T-helper 9 cell (primary cell): Measurements from ENCODE around the gene PLIN1.
"Not testable (repeated sequence)": the region's sequence is repeated elsewhere in the genome, so short reads cannot be mapped to it uniquely, and the experiment has no call there.

ENCODE experiments used
- DNase-seq: peaks from one replicate; pipeline ENCODE4 v3.0.0-alpha.2; 2020
- total RNA-seq, 2 donors: gene quantifications; one replicate each; lab custom pipeline; 2026; lab: John Stamatoyannopoulos, UW

PLIN1 gene, protein sequence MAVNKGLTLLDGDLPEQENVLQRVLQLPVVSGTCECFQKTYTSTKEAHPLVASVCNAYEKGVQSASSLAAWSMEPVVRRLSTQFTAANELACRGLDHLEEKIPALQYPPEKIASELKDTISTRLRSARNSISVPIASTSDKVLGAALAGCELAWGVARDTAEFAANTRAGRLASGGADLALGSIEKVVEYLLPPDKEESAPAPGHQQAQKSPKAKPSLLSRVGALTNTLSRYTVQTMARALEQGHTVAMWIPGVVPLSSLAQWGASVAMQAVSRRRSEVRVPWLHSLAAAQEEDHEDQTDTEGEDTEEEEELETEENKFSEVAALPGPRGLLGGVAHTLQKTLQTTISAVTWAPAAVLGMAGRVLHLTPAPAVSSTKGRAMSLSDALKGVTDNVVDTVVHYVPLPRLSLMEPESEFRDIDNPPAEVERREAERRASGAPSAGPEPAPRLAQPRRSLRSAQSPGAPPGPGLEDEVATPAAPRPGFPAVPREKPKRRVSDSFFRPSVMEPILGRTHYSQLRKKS
- total RNA-seq: 0 to 0.49 reads per million in 2 donors

DNA sequence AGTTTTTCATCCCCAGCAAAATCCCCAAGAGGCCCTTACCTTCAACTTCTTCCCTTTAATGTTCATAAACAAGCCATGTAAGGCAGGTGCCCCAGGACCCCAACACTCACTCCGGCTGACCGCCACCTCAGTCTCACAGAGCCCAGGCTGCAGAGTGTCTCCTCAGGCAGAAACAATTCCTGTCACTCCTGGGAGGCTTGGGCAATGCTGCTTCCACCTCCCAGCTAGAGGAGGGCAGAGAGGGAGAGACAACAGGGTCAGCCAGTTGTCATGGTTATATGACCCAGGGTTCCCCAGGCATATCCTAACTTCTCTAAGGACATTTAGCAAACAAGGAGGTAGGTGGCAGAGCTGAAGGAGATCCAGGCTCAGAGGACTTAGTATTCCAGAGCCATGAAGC, at the start of gene PLIN1:
Gene PLIN1, minus strand, starts transcription at position 156 of the 400 bp plus-strand sequence. CDS start 1,878 bp downstream, outside the sequence.
- DNase-seq: no peak

DNA sequence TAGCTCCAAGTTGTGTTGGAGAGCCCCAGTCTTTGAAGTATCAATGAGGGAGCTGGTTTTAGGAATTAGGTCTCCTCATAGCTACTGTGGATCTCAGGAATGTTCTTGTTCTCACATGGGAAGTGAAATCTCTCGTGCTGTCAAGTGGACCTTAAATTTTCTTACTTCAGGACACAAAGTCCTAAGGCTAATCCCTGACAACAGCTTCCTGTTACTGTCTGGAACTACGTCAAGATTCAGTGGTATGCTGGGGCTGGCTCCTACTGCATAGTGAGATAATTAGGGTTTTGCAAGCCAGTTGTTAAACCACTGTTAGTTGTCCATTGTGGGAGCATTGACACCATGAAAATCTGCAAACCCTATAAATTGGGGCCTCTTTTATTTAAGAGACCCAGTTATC, 49.1 kb upstream of the PLIN1 start:
- no peak for DNase-seq

DNA sequence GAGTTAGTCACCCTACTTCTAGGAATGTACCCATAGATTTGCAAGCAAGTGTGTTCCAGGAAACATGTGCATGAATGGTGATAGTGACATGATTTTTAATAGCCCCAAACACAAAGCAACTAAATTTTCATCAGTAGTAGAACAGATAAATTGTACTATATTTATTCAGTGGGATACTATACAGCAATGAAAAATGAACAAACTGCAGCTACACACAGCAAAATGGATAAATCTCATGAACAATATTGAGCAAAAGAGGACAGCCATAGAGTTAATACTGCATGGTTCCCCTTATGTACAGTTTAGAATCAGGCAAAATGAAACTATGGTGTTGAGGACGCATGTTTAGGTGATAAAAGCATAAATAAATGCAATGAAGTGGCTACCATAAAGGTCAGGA, 45.9 kb upstream of the PLIN1 start:
- DNase-seq: no peak

DNA sequence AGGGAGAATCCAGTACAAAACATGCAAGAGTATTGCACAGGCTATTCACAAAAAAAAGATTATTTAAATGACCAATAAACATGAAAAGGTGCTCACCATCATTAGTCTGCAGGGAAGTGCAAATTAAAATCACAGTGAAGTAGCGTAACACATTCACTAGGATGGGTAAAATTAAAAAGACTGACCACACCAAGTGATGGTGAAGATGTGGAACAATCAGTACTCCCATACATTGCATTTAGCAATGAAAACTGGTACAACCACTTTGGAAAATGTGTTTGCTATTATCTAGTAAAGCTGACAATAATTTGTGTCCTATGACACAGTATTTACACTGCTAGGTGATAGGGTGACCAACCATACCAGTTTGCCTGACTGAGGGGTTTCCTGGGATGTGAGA, 45.5 kb upstream of the PLIN1 start:
- DNase-seq: no peak

DNA sequence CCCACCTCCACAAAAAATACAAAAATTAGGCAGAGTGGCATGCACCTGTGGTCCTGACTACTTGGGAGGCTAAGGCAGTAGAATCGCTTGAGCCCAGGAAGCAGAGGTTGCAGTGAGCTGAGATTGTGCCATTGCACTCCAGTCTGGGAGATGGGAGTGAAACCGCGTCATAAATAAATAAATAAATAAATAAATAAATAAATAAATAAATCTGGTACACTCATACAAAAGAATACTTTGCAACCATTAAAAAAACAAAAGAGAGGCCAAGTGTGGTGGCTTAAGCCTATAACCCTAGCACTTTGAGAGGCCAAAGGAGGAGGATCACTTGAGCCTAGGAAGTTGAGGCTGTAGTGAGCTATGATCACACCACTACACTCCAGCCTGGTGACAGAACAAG, 43.9 kb upstream of the PLIN1 start:
- no peak for DNase-seq

DNA sequence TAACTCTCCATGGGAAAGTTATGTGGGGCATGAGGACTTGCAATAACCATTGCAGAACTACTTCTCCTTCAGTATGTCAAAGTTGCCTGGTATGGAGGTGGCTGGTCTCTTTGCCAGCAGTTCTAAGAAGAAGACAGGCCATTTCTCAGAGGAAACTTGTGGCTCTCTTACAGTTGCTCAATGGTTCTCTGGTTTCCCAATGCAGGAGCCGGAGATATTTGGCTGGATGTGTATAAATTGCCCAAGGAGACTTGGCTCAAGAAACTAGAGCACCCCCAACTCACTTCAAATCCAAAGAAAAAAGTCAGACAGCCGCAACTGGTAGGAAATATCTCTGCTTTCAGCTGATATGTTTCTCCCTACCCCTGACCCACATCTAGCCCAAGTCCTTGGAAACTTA, 35.6 kb upstream of the PLIN1 start:
- no peak for DNase-seq

DNA sequence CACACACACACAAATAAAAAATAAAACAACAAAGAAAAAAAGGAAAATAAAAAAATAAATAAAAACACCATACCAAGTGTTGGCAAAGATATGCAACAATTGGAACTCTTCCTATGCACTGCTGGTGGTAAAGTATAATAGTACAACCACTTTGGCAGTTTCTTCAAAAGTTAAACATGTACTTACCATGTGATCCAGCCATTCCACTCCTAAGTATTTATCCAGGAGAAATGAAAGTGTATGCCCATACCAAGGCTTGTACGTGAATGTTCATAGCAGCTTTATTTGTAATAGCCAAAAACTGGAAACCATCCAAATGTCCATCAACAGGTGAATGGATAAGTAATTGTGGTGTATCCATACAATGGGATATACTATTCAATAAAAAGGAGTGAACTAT, 28.4 kb upstream of the PLIN1 start:
- no peak for DNase-seq

DNA sequence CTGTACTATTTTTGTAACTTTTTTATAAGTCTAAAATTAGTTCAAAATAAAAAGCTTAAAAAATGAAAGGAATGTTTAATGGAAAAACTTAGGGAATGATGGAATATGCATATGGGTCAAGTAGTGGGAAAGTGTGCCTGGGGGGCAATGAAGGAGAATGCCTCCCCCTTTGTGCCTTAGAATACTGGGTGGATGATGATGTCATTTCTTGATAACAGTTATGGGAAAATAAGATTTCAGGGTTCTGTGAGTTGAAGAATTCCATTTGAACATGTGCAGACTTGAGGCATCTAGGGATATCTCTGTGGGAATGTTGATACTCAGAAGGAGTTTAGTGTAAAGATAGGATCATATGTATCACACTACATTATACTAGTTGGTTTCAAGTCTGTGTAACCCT, 25.2 kb upstream of the PLIN1 start:
- no peak for DNase-seq

DNA sequence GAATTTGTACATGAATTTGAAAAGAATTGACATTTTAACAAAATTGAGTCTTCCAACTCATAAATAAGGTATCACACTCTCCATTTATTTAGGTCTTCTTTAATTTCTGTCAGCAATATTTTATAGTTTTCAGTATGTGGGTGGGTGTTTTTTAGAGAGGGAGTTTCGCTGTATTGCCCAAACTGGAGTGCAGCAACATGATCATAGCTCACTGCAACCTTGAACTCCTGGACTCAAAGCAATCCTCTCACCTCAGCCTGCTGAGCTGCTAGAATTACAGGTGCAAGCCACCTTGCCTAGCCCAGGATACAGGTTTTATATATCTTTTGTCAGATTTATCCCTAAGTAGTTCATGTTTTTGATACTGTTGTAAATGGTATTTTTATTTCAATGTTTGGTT, 16.0 kb upstream of the PLIN1 start:
- no peak for DNase-seq

DNA sequence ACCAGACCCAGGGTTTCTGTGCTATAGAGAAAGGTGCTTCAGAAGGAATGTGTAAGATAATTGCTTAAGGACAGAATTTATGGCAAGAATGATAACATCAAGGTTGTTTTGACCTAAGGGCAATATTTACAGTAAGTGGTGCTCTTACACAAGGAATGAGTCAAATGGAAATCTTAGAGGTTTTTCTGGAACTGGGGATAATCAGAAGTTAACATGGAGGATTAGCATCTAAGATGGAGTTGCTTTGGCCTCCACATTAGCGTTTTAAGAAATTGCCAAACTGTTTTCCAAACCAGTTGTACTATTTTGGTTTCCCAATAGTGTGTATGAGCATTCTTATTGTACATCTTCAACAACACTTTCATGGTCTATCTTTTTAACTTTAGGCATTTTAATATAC, 14.5 kb upstream of the PLIN1 start:
- no peak for DNase-seq

DNA sequence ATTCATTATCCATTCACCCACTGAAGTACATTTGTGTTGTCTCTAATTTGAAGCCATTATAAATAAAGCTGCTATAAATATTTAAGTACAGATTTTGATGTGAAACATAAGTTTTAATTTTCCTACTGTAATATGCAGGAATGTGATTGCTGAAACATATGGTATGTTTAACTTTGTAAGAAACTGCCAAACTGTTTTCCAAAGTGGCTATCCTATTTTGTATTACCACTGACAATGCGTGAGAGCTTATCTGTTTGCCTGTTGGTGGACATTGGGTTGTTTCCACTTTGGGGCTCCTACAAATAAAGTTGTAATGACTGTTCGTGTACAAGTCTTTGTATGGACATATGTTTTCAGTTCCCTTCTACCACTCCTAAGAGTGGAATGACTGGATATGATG, 13.9 kb upstream of the PLIN1 start:
- DNase-seq: no peak

DNA sequence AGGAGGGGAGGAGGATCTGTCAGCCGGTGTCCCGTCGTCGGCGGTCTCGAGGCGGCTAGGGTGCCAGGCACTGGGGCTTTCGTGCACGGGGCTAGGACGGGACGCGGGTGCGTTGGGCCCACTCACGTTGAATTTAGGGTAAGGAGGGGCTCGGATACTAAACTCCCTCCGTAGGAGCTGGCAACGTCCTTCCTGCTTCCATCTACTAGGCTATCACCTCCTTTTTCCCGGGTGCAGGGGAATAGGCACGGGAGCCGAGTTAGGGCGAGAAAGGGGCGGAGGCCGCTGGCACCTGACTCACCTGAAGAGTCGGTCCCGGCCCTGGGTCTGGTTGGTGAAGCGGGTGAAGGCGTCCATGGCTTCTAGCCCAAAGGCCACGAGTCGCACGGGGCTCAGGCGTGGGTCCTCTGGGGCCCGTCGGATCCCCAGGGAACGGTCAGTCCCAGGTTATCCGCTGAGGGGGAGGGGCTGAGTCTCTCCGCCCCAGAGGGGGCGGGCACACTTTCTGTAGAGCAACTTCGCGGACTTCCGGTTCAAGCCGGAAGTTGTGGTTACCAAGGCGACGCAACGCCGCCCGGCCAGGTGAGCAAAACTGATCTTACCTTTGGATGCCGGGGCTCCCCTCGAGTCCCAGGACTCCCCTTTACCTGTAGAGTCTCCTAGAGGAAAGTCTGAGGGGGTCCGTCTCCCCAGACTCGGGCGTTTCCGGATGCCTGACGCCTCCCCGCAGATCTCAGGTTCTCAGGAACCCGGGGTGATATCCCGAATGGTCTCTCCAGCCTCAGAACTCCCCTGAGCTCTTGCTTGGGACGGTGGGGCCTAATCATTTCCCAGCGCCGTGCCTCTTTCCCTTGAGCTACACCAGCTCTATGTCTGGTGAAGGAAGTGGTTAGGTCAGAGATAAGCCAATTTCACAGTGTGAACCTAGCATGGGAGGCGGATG, 11.4 kb upstream of the PLIN1 start, which contains the start of the genes PEX11A and WDR93:
Gene PEX11A, minus strand, starts transcription at position 479 of the 943 bp plus-strand sequence. Its CDS starts 122 bp downstream, at position 357.
Gene WDR93, plus strand, starts transcription at position 536 of the 943 bp plus-strand sequence. CDS start 10,936 bp downstream, outside the sequence.
- DNase-seq: peak; percentile 53

DNA sequence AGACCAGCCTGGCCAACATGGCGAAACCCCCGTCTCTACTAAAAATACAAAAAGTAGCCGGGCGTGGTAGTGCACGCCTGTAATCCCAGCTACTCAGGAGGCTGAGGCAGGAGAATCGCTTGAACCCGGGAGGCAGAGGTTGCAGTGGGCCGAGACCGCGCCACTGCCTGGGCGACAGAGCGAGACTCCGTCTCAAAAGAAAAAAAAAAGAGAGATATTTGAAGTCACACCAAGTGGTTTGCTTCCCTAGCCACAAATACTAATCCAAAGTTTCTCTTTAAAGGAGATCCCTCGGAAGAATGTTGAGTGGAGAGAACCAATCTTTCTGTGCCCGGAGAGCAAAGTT, 10.7 kb upstream of the PLIN1 start:
- DNase-seq: not testable (repeated sequence)

DNA sequence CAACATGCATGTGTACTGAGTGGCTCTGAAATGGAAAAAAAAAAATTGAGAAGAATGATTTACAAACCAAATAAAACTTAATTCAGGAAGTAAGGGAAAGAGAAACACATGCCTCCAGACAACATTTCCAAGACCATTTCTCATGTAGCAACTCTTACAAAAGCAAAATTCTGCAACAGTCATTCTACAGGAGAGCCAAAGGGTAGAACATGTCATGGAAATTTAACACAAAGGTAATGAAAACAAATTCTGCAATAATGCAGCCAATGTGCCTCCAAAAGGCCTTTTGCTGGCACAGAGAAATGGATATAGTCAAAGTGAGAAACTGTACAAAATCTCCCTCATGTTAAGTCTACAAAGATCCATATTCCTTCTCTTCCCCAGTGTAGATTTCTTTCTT, 7.4 kb upstream of the PLIN1 start:
- no peak for DNase-seq

DNA sequence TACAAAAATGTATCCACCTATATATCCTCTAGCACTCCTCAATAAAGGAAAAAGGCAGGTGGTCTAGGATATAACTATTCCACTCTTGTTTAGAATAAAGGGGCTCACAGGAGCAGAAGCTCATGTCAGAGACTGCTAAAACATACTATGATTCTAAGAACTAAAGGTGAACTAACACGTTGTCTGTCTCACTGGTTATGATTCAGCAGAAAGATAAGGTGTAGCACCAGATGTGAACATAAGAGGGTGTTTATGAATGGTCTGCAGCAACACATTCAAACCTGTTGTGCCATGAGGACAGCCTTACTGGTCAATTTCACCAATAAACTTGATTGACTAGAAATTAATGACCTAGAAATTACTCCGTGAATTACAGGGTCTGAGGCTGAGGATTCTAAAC, 6.8 kb upstream of the PLIN1 start:
- no peak for DNase-seq

DNA sequence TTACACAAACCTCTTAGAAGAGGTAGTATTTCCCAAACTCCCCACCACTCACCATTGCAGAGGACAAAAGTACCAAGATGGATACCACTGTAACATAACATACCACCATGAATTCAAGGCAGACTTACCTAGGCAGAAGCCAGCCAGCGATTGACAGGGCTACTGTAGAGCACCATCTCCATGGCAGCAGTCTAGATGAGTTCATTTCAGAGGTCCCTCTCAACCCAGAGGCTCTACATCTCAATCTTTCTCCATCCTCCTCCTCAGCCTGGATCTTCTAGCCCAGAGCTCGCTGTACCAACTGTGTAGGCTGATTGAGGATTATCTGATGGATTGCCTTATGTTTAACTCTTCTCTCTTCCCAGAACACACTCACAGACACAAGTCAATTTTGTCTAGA, 2.0 kb upstream of the PLIN1 start:
- no peak for DNase-seq

DNA sequence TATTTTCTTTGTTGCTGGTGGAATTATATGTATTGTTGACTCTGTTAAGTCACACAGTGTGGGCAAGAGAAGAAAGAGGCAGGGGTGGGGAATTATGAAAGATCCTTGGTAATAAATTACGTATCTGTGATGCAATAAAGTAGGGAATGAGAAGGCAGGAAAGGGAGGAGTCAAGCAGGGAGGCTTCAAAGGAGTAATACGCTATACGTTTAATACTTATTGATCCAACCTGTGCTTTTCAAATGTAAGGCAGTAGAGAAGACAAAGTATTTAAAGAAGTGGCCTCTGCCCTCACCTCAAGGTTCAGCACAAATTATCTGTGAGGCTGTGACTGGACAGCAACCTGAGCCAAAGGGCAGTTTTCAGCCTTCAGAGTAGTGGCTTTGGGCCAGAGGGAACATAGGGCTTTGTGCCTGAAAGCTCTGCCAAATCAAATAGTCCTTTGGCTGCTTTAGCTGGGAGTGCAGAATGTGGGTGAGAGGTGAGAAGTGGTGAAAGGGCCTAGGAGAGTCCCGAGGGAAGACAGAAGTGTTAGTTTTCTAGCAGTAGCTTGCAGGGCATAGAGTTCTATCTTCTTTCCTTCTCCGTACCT, 1.2 kb upstream of the PLIN1 start:
- no peak for DNase-seq

DNA sequence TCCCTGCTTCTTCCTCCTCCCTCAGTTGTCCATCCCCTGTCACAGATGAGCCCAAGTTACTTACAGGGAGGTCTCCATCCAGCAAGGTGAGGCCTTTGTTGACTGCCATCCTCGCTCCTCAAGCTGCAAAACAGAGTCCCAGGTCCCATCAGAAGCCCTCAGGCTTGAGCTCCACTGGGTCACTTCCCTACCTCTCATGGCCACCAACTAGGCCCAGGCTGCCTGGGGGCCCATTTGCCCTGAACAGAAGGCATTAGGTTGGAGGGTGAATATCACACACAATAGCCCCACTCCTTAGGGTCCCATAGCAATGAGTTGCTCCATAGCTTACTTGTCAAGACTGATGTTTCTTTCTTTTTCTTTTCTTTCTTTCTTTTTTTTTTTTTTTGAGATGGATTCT, 1.8 kb downstream of the PLIN1 start:
- no peak for DNase-seq

DNA sequence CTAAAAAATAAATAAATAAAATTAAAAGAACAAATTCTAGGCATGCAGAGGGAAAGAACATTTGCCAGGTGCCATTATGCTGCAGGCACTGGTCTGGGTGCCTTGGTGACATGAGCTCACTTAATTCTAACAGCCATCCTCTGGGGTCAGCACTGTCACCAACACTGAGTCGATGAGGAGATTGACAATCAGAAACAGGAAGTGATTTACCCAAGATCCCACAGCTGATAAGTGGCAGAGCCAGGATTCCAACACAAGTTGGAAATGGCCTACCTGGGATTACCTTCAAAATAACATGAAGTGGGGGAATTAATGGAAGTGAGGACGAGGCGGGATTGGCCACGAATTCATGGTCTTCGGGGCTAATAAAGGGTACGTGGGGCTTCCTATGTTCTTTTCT, 3.6 kb downstream of the PLIN1 start:
- no peak for DNase-seq

DNA sequence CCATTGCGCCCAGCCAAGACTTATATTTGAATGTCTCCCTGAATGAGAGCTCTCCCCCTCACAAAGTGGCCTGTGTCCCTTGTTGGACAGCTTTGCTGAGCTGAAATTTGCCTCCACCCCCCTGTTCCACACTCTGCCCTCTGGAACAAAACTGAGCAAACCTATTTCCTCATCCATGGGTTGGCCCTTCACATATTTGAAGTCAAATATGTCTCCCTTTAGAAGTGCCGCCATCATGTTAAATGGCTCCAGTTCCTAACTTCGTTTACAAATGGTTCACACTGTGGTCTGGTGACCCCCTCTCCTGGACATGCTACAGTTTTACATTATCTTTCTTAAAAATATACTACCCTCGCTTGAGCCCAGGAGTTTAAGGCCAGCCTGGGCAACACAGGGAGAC, 4.6 kb downstream of the PLIN1 start:
- DNase-seq: no peak

DNA sequence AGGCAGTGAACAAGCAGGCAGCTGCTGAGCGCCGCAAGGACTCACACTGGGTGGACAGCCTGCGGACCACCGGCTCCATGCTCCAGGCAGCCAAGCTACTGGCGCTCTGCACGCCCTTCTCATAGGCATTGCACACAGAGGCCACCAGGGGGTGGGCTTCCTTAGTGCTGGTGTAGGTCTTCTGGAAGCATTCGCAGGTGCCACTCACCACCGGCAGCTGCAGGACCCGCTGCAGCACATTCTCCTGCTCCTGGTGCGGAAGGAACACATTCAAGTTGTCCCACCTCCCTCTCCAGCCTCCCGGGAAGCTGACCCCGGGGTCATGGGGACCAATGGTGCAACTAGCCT, 6.0 kb downstream of the PLIN1 start:
- DNase-seq: no peak

DNA sequence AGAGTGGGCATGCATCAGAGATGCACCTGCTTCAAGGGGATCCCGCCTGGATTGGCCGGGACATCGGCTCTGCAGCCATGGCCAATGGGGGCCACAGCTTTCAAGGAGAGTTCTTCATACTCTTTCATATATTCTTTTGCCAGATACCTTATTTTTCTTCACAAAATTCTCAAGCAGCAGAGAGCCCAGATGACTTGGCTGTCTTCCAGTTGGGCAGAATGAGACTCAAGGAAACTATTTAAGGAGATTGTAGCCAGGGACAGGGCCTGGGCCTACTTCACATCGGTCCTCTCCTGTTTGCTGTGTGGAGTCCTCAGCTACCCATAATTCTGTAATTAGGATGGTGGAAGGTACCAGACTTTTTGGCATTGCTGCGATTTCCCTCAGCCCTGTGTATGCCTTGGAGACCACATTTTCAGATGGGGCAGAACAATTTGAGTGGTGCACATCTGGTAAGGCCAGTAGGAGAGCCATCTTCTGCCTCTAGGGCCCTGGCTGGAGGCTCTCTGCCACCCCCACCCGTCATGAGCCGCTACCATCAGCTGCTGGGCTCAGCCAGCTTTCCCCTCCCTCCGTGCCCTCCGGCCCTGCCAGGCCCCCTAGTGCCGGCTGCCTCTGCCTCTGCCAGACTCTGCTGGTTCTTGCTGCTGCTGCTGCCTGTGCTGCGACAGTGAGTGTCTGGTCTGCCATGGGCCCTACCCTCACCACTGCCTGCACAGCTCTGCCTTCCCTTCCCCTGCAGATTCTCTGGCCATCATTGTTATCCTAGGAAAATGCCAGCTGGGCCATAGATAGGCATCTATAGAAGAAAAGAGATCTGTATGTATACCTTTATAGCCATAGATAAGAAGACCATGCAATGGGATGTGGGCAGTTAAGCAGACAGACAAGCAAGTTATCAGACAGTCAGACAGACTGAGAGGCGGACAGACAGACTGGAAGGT, 6.7 kb downstream of the PLIN1 start:
- no peak for DNase-seq
